GM18951 (cell line): ENCODE results near the gene SEC16B.
"Not testable (repeated sequence)": the region's sequence is repeated elsewhere in the genome, so short reads cannot be mapped to it uniquely, and the experiment has no call there.

Experiments used
- POLR2A ChIP-seq: IDR thresholded peaks from 4 replicates; pipeline ENCODE4 v1.6.1; 2011; ENCODE audit warnings: mild to moderate bottlenecking; ENCODE audit not compliant: insufficient read length, insufficient read depth; ENCODE audit errors: extremely low read depth
- in situ Hi-C: fragments of 300-500 bp; cut with MboI; formaldehyde crosslinking; loops from one replicate; pipeline ENCODE4 v1.12.0; 2022; ENCODE audit warnings: low sequenced_read_pairs, mixed read lengths, inconsistent platforms; ENCODE audit not compliant: unreplicated experiment

SEC16B gene

DNA sequence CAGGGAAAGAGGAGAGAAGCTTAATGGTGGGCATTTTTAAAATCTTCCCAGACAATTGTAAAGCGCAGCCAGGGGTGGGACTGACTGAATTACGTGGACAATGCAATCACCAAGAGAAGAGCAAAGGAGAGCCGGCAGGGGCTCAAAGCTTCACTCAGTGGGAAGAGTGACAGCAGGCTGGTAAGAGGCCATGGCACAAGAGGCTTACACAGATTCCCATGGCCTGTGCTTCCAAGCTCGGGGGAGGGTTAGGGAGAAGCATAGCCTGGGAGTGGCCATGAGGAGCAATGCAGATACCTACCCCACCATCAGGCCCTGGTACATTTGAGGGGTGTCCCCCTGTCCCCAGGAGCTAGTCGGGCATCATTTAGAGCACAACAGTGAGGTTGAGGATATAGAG is 27.1 kb upstream of the SEC16B start:
- in situ Hi-C loops, result no loop called here
- no peak for TF ChIP-seq POLR2A

GRCh38 chr1:177995369-177995768 is 25.5 kb upstream of the SEC16B start:
- in situ Hi-C loops, result no loop called here
- TF ChIP-seq POLR2A, result no peak

GRCh38 chr1:177986281-177986680 is 16.4 kb upstream of the SEC16B start:
- in situ Hi-C loops, result not testable (repeated sequence)

DNA sequence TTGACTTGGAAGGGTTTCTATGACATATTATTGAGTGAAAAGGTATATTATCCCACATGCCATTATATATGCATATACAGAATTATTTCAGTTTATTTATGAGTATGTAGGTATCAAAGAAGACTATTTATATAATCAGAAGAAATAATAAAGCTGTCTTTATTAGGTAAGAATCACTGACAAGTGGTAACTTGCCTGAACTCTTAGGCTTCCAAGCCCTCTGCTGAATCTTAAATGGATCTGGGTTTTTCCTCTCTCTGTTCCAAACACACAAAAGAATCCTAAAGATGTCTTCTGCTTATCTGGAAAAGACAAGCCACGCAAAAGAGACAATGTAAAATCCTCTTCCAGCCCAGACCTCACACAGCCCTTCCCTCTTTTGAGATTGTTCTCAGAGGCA is 14.9 kb upstream of the SEC16B start:
- TF ChIP-seq POLR2A, result no peak
- in situ Hi-C loops, result no loop called here

DNA sequence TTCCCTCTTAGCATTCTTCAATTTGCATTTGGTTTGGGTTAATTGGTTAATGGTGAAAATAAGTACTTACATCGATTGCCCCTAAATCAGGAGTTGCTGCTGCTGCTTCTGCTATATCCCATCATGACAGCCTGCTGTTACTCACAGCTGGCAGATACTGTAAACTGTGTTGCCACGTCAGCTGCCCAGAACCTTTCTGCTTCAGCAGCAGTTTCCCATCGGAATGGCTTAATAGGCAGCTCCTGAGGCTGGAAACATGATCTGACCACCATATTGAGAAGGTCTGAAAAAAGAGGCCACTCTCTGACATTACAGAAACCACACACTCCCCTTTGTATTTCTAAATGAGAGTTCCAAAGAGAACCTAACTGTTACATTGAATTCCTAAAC is 14.3 kb upstream of the SEC16B start:
- in situ Hi-C loops, result no loop called here
- no peak for TF ChIP-seq POLR2A

- no peak for TF ChIP-seq POLR2A
- in situ Hi-C loops, result no loop called here
These were observed 13.8 kb upstream of the SEC16B start for GRCh38 chr1:177983482-177984135.

GRCh38 chr1:177983077-177983476 is 13.2 kb upstream of the SEC16B start:
- no peak for TF ChIP-seq POLR2A
- in situ Hi-C loops, result no loop called here

GRCh38 chr1:177981200-177981599 is 11.3 kb upstream of the SEC16B start:
- TF ChIP-seq POLR2A, result no peak
- in situ Hi-C loops, result no loop called here

DNA sequence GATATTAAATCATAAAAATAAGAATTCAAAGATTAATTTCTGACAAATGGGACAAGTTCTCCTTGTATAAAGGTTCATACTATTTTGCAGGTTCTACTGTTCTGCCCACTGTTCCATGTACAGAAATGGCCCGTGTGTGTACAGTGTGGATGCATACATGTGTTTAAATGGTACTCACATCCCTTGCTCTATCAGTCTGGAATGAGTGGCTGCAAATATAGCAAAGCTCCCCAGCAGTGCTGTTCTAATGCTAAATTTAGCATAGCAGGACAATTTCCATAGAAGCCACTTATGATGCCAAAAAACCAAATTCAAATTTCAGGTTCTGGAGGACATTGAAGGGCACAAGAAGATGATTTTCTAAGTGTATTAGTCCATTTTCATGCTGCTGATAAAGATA is 9.4 kb upstream of the SEC16B start:
- no peak for TF ChIP-seq POLR2A
- in situ Hi-C loops, result no loop called here

DNA sequence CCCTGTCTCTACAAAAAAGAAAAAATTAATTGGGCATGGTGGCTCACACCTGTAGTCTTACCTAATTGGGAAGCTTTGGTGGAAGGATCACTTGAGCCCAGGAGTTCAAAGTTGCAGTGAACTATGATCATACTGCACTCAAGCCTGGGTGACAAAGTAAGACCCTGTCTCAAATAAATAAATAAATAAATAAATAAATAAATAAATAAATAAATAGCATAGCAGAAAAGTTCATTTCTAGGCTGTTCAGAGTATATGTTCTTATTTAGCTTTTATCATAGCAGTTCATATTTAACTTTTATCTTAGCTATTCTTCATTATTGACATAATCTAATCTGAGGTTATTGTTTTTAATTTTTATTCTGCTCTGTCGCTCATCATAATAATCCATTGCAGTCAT is 8.7 kb upstream of the SEC16B start:
- in situ Hi-C loops, result no loop called here
- TF ChIP-seq POLR2A, result no peak

GRCh38 chr1:177977141-177977540 is 7.3 kb upstream of the SEC16B start:
- TF ChIP-seq POLR2A, result no peak
- in situ Hi-C loops, result no loop called here

- no peak for TF ChIP-seq POLR2A
- in situ Hi-C loops, result no loop called here
These were observed 6.7 kb upstream of the SEC16B start for GRCh38 chr1:177976596-177976995.

DNA sequence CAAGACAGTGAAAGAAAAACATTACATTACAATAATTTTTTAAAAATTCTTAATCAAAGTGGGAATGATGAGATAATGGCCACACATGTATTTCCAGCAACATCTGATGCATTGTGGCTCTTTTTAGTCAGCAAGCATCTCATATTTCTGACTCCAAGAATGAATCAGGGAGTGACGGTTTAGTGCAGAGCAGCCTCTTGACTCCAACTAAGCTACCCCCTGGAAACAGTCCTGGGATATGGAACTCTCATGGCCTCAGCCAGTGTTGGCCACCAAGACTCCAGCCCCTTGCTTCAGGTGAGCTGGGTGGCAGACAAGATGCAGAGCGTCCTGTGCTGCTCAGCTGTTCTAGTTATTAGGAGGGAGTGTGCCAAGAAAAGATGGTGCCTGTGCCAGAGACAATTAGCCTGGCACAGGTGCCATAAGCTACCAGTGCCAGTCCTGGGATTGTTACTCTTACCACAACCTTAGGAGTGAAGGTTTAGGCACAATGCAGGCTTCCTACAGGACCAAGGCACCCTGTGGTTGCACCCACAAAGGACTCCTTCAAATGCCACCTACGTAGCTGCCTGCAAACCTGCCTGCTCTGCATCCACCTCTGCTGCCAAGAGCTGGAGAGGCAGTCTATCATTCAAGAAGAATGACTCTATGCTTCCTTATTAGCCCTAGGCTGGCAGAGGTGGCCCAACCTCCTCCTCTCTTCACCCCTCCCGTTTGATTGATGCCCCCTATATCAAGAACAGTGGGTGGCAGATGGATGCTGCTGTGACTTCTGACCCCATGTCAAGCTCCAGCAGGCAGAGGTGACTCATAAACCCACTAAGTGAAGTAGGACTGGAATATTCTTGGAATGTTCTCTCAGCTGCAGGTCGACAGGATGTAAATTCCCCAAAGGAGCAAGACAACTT is 6.0 kb upstream of the SEC16B start:
- in situ Hi-C loops, result no loop called here
- no peak for TF ChIP-seq POLR2A

DNA sequence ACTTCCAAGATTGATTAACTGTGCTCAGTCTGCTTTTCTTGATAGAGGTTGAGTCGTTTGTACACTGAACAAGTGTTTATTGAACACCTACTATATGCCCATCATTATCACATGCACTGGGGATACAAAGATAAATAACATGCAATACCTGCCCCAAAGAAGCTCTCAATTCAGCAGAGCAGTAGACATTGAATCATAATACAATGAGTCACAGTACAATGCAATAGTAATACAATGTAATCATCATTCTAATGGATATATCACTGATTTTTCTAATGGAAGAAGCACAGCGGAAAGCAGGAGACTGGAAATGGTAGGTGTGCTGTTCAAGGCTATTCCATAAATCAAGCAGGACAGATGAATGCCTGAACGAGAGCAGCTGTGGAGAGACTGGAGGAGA is 3.7 kb upstream of the SEC16B start:
- in situ Hi-C loops, result no loop called here
- no peak for TF ChIP-seq POLR2A
